ENCODE results near the gene IL22RA2.

DNA sequence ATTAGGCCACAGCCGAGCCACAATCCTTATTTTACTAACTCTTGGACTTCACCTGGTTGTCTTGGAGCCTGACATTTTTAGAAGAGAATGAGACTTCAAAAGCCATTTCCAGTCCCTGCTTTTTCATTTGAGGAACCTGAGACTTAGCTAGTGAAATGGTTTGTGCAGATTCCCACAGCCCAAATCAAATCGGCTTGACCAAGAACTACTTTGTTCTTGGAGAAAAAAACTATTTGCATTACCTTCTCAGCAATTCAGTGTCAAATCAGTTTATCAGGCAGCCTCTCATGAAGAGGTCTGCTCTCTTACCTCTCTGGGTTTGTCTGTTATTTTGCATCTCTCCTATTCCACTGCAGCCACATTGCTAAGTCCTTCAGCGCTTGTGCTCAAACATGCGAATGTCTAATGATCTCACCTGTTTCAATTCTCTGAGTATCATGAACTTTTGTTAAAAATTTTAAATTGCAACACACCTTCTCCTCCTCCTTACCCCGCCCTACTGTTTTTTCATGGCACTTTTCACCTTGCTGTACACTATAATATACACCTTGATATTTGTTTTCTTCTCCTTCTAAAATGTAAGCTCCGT, 46.3 kb upstream of the IL22RA2 start:
- TF ChIP-seq, protein P1, sequence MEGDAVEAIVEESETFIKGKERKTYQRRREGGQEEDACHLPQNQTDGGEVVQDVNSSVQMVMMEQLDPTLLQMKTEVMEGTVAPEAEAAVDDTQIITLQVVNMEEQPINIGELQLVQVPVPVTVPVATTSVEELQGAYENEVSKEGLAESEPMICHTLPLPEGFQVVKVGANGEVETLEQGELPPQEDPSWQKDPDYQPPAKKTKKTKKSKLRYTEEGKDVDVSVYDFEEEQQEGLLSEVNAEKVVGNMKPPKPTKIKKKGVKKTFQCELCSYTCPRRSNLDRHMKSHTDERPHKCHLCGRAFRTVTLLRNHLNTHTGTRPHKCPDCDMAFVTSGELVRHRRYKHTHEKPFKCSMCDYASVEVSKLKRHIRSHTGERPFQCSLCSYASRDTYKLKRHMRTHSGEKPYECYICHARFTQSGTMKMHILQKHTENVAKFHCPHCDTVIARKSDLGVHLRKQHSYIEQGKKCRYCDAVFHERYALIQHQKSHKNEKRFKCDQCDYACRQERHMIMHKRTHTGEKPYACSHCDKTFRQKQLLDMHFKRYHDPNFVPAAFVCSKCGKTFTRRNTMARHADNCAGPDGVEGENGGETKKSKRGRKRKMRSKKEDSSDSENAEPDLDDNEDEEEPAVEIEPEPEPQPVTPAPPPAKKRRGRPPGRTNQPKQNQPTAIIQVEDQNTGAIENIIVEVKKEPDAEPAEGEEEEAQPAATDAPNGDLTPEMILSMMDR (IDR thresholded peaks at IDR 0.05) = no peak
- no peak for TF ChIP-seq POLR2AphosphoS5 (IDR thresholded peaks at IDR 0.05; ENCODE audit: low read depth, low read length)
- TF ChIP-seq SIN3A (IDR thresholded peaks at IDR 0.05; ENCODE audit: borderline replicate concordance, insufficient read depth, low read depth, low read length) = no peak

Measured in Panc1 (cell line).